ENCODE measurements around the gene SLC2A13.

DNA sequence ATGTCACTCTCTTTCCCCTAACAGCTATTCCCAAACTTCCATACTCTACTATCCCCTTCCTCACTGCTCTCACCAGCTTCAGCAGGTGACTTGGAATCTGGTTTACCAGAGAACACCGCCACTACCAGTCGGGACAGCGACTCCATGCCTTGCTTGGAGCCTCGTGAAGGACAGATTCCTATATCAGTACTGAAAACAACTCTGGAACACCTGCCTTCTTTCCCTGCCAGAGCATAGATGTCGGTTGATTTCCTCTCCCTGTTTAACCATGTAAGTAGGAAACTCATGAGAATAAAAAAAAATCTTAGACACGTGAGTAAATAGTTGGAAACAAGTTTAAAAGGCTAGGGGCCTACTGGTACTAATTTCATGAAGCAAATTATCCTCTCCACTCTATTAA, 266.8 kb downstream of the SLC2A13 start:
- TF ChIP-seq, protein P1, sequence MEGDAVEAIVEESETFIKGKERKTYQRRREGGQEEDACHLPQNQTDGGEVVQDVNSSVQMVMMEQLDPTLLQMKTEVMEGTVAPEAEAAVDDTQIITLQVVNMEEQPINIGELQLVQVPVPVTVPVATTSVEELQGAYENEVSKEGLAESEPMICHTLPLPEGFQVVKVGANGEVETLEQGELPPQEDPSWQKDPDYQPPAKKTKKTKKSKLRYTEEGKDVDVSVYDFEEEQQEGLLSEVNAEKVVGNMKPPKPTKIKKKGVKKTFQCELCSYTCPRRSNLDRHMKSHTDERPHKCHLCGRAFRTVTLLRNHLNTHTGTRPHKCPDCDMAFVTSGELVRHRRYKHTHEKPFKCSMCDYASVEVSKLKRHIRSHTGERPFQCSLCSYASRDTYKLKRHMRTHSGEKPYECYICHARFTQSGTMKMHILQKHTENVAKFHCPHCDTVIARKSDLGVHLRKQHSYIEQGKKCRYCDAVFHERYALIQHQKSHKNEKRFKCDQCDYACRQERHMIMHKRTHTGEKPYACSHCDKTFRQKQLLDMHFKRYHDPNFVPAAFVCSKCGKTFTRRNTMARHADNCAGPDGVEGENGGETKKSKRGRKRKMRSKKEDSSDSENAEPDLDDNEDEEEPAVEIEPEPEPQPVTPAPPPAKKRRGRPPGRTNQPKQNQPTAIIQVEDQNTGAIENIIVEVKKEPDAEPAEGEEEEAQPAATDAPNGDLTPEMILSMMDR (IDR thresholded peaks at IDR 0.05; ENCODE audit: insufficient read depth, low read length, poor library complexity, severe bottlenecking) = no peak
- TF ChIP-seq EZH2phosphoT487 (conservative IDR thresholded peaks at IDR 0.05; ENCODE audit: low read length) = no peak
